Spleen (tissue), 7 donors: ENCODE data around the gene KRT12.

Experiments used
- POLR2A ChIP-seq, 3 donors: fragments of 450-650 bp; IDR thresholded peaks; one replicate each; pipeline ENCODE4 v1.5.1; 2017; ENCODE audit warnings: antibody characterized with exemption in 3 of 3, mild to moderate bottlenecking in 1 of 3
- TF ChIP-seq, protein P1 (sequence below), 11 experiments: fragments of 200-600 bp in 7 of 11; fragments of 450-650 bp in 4 of 11; sonication (generic) in 4 of 11; IDR thresholded peaks in 8 of 11; conservative IDR thresholded peaks in 3 of 11; 1 replicate in 7 of 11; 2 replicates in 4 of 11; pipeline versions ENCODE4 v1.4.0 to v1.8.0; 2016 to 2021; ENCODE audit warnings: antibody characterized with exemption in 11 of 11, inconsistent platforms in 4 of 11, mild to moderate bottlenecking in 1 of 11
- donor health status: DM: no; HTN: no; CAD: no; lungs with moderate emphysema.
- donor health status: DM: no; HTN: no; CAD: no.
- donor health status: DM: no; HTN: no; CAD: no.

DNA sequence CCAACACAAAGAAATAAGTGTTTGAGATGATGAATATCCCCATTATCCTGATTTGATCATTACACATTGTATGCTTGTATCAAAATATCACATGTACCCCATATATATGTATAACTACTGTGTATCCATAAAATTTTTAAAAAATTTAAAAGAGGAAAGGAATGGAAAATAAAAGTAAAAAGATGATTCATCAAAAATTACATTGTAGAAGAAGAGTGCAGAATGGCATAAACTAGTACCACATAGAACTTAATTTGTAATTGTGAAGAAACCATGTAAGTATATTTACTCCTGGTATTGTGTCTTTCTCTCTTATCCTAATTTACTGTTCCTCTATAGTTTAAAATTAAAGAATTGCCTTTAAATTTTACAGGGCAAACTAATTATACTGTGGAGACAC, 33.1 kb downstream of the KRT12 start:
- no peak for TF ChIP-seq POLR2A (IDR thresholded peaks at IDR 0.05)
- TF ChIP-seq, protein P1, sequence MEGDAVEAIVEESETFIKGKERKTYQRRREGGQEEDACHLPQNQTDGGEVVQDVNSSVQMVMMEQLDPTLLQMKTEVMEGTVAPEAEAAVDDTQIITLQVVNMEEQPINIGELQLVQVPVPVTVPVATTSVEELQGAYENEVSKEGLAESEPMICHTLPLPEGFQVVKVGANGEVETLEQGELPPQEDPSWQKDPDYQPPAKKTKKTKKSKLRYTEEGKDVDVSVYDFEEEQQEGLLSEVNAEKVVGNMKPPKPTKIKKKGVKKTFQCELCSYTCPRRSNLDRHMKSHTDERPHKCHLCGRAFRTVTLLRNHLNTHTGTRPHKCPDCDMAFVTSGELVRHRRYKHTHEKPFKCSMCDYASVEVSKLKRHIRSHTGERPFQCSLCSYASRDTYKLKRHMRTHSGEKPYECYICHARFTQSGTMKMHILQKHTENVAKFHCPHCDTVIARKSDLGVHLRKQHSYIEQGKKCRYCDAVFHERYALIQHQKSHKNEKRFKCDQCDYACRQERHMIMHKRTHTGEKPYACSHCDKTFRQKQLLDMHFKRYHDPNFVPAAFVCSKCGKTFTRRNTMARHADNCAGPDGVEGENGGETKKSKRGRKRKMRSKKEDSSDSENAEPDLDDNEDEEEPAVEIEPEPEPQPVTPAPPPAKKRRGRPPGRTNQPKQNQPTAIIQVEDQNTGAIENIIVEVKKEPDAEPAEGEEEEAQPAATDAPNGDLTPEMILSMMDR (IDR thresholded peaks at IDR 0.05 in 8 of 11, conservative IDR thresholded peaks at IDR 0.05 in 3 of 11): no peak
